ENCODE results near the gene CDC42BPA. TPM values are rescaled to one million over a fixed set of nuclear protein-coding genes. Genes with fewer than 3 reads are reported as not detected.

The CDC42BPA gene
- total and polyA plus RNA-seq, 9 of the 15 experiments (the other 6 are each of a cell fraction or from before 2014, with no cell fraction given) = 8.0 to 77.5 (median 52.1) TPM

- DNase-seq (ENCODE audit: extremely low read depth in 1 of 4, low spot score in 3 of 4) = no peak
- Histone ChIP-seq H3K9me1 (ENCODE audit: control insufficient read depth, insufficient read depth, low read length) (no peaks in the 10 kb centered on the region), H3K4me3 (no peak overlapping the region), H2AFZ (ENCODE audit: low read depth, low read length) (no peak overlapping the region), H3K27me3 (ENCODE audit: control insufficient read depth in 2 of 2, insufficient read depth in 2 of 2, low read length in 2 of 2) (no peaks in the 10 kb centered on the region), H3K79me2 (ENCODE audit: control insufficient read depth, insufficient read depth, low read length) (no peaks in the 10 kb centered on the region), H3K9me3 (replicated peaks; ENCODE audit: control insufficient read depth, insufficient read depth, low read depth, low read length) (no peaks in the 10 kb centered on the region), H3K27ac (ENCODE audit: extremely low read depth, low read depth, low read length) (no peak overlapping the region), H4K20me1 (replicated peaks; ENCODE audit: control insufficient read depth, insufficient read depth, low read length) (no peaks in the 10 kb centered on the region), H3K9ac (ENCODE audit: insufficient read depth in 1 of 2, low read depth in 2 of 2, low read length in 2 of 2) (no peak overlapping the region), H3K36me3 (ENCODE audit: control insufficient read depth, insufficient read depth, low read length) (peaks cover 79% of the 10 kb centered on the region), H3K4me1 (replicated peaks in 1 of 2; ENCODE audit: control insufficient read depth in 2 of 2, insufficient read depth in 2 of 2, low read length in 2 of 2) (no peaks in the 10 kb centered on the region), H3K4me2 (ENCODE audit: insufficient read depth, low read length) (no peak overlapping the region)
- no TSS peak for BruUV-seq (replicated peaks)
- in situ Hi-C loops (cut with MboI) = no loop called here
- intact Hi-C loops (cut with micrococcal nuclease) = no loop called here
- ChIA-PET POLR2A (no interaction called here), CTCF (ENCODE audit: low intra/inter-chr PET ratio) (no interaction called here)
- no peak for FAIRE-seq
- no peak for ATAC-seq
- 79% methylated on average over 3 of the region's 3 CpGs for WGBS (ENCODE audit: insufficient coverage, low coverage, missing lambda C conversion rate)
- no peak for TF ChIP-seq ZNF507 (tag; conservative IDR thresholded peaks at IDR 0.05)
- TF ChIP-seq MYC (IDR thresholded peaks at IDR 0.05; ENCODE audit: low read depth, low read length) = no peak
- TF ChIP-seq MYC (CRISPR knock-in tag; IDR thresholded peaks at IDR 0.05; ENCODE audit: borderline replicate concordance, low read depth) = no peak
- TF ChIP-seq DIDO1 (tag; IDR thresholded peaks at IDR 0.05; ENCODE audit: low read depth) = no peak
- TF ChIP-seq ZNF518B (CRISPR knock-in tag; IDR thresholded peaks at IDR 0.05) = no peak
- no peak for TF ChIP-seq ZNF436 (CRISPR knock-in tag; IDR thresholded peaks at IDR 0.05)
- no peak for TF ChIP-seq TARDBP (IDR thresholded peaks at IDR 0.05)
- TF ChIP-seq ZNF75A (CRISPR knock-in tag; IDR thresholded peaks at IDR 0.05) = no peak
- no peak for TF ChIP-seq FOXJ2 (tag; IDR thresholded peaks at IDR 0.05)
- no peak for TF ChIP-seq FOSL1 (tag; conservative IDR thresholded peaks at IDR 0.05)
- no peak for TF ChIP-seq ZNF318 (IDR thresholded peaks at IDR 0.05; ENCODE audit: borderline replicate concordance in 1 of 2, low read depth in 1 of 2)
- no peak for TF ChIP-seq PTTG1 (tag; IDR thresholded peaks at IDR 0.05; ENCODE audit: low read depth)
Measured at GRCh38 chr1:227032396-227032795, 285.9 kb downstream of the CDC42BPA start.
